Cerebellar nuclear complex (tissue), 1 donor: ENCODE results near the gene SGMS1.
"Not testable (repeated sequence)": the region's sequence is repeated elsewhere in the genome, so short reads cannot be mapped to it uniquely, and the experiment has no call there.

Source experiments
- DNase-seq, 2 experiments: peaks; one replicate each; lab custom pipeline; 2025; lab: John Stamatoyannopoulos, UW

Gene SGMS1

DNA sequence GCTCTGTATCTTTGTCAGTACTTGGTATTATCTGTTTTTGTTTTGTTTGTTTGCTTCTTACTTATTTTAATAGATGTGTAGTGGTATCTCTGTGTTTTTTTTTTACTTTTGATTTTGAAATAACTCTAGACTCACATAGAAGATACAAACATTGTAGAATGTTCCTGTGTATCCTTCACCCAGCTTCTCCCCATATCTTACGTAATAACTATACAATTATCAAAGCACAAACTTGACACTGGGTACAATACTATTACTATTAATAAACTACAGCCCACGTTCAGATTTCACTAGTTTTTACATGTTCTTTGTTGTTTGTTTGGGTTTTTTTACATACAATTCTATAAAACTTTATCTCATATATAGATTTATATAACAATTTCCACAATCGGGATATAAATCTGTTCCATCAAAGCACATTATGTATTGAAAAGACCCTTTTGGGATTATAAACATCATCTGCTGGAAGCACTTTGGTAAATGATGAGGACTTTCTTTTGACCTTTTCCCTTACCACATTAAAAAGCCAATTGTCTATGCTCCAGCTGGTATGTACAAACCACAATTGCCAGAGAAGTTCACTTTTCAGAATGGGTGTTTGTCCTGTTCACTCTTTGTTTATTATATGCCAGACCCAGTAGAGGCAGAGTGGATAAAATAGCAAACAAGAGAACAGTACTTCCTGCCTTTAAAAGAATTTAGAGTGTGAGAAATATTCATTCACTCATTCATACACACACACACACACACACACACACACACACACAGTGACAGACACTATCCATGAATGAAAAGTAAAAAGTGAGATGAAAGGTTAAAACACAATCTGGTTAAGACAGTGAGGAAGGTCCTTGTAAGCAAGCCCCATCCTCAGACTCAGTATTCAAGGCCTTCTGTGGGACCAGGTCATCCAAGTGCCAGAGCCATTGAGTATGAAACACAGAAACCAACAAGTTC lies 113.0 kb downstream of the SGMS1 start:
- DNase-seq: no peak

DNA sequence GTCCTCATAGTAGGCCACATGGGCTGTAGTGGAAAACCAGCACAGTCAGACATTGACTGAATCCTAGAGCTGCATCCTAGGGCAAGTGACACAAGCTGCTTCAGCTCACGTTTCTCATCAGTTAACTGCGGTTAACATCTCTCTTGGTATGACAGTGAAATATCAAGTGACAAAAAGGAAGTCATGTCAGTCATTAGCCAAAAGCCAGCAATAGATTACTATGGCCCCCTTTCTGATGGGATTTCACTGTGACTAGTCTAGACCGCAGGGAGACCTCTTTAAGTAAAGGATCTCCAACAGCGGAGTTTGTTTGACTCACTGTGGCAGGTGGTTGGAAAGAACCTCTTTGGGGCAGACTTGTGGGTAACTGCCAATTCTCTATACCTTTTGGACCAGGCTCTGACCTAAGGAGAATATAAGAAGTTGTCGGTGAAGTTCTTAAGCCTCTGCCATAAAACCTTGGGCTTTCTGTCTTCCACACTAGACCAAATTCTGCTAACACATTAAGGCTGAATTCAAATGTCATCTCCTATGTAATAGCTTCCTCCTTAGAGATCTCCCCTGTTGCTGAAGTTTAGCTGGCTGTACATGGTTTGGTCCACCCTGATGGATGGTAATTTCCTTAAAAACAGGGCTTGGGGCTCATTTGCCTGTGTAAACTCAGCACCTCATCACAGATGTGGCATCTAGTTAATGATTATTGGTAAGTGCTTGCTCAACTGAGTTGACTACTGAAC lies 115.3 kb downstream of the SGMS1 start:
- no peak for DNase-seq

DNA sequence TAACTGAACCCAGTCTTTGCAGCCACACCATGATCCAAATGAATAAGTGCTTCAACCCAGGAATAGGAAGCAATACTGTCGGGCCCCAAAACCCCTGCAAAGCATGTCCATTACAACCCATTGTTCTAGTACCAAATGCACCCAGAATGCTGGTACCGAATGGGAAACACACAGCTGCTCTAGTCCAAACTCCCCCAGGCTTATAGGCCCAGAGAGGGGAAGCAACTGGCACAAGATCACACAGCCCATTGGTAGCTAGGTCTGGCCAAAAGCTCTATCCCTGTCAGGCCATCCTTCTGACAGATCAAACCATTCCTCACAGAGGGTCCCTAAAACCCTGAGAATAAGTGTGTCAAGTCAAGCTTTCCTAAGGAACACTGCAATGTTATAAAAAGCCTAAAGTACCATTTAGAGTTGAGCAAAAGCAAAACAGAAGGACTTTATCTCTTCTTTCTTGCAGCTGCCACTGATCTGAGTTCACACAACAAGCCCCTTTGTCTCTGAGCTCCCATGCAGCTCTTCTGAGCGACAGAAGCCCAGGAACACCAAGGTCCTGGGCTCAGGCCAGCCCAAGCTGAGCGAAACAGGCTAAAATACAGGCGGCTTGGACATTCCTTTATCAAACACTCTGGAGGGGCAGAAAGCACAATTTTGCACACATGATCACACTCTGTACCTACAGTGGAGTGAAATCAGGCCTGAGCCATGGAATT lies 116.7 kb downstream of the SGMS1 start:
- DNase-seq: peak in 1 of 2 experiments; percentile 2

DNA sequence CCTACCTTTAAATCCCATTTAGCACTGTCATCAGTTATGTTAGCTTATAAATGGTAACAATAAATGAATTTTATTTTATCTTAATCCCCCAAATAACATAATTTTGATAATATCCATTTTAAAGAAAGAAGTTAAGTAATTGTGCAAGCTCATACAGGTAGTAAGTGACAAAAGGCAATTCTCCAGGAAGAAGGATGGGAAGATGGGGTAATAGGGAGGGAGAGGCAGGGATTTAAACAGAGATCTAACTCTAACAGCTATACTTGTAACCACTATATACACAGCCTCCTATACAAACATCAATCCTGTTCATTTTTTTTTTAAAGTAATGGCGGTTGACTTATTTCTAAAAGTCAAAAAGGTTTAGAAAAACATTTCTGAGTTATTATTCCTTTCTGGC lies 119.4 kb downstream of the SGMS1 start:
- no peak for DNase-seq

DNA sequence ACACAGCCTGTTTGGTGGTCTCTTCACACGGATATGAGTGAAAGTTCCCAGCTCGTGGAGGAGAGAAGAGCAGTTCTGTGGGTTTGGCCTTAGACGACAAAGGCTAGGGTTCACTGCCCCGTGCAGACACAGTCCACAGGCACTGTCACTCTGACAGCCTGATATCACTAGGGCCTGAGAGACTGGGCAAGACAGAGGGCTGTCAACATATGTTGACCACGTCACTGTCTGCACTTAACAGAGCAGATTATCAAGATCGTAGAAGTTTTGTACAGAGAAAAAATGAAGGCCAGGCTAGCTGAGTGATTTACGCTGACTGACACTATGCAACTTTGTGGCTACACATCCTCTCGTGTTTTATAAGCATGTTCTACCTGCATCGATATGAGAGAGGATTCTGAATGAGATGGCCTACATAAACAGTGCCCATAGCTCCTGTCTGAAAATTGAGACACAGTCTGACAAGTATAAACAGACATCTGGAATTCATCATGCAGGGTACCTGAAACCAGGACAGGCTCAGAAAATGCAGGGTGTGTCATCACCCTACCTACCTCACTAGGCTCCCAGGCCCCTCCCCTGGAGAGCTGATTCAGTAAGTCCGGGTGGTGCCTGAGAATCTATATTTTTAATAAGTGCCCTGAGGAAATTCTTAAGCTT lies 120.0 kb downstream of the SGMS1 start:
- DNase-seq: no peak

DNA sequence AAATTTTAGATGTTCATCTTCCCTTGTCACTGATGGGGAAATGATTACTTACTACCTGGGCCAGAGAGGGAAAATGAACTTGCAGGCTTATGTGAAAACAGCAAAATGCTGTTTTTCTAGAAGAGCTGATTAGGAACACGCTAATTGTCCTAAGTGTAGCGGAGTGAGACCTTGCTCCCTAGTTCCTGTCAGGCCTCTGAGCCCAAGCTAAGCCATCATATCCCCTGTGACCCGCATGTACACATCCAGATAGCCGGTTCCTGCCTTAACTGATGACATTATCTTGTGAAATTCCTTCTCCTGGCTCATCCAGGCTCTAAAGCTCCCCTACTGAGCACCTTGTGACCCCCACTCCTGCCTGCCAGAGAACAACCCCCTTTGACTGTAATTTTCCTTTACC lies 120.6 kb downstream of the SGMS1 start:
- not testable (repeated sequence) for DNase-seq

DNA sequence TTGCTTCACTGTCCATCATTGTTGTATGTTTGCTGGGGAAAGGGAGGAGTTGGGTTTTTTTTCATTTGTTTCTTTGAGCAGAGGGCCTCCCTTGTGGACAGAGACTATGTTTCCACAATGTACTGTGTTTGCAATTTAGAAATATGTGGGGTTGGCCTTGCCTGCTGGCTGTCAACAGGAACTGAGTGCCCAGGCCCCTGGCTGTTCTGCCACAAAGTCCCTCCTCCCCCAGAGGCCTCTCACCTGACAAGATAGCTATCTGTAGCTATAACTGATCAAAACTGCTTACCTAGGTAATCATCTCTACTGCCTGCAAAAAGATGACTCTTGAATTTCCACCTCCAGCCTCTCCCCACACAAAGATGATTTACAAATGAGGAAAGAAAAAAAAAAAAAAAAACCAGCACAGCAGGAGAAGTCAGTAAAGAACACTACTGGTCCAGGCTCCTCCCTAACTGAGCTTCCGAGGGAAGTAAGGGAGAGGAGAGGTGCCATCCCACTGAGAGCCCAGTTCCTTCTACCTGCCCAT lies 121.8 kb downstream of the SGMS1 start:
- DNase-seq: no peak

DNA sequence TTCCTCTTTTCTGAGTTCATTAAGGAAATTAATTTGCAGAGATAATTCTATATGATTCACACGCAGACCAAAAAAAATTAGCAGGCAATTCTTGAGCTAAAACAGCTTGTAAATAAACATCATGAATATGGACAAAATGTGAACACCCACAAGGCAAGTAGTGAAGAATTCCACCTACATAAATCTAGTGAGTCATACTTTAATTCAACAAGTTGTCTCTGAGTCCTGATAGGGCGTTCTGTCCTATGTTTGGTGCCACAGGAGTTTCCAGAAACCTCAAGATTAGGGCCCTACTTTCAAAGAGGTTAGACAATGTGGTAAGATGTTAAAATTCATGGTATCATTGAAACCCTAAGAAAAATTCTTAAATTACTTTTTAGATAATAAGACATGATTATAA lies 122.3 kb downstream of the SGMS1 start:
- no peak for DNase-seq

DNA sequence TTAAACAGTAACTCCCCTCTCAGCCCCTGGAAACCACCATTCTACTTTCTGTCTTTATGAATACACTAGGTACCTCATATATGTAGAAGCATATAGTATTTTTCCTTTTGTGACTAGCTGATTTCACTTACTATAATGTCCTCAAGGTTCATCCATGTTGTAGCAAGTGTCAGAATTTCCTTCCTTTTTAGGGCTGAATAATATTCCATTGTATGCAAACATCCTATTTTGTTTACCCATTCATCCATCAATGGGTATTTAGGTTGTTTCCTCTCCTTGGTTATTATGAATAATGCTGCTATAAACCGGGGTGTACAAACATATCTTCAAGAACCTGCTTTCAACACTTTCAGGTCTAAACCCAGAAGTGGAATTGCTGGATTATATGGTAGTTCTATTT lies 125.3 kb downstream of the SGMS1 start:
- DNase-seq: no peak

DNA sequence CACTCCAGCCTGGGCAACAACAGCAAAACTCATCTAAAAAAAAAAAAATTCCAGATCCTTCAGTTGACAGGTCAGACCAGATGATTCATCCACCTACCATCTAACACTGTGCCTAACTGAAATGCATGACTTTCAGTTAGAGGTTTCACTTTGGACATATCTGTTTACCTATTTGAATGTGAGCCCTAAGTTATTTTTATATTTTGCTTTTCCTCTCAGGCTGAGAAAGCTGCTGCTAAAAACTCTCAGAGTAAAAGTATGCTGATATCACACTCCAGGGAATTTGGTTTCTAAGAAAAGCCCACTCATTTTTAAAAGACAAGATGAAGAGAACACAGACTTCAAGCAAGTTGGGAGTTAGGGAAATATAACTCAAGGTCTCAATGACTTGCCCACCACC lies 126.0 kb downstream of the SGMS1 start:
- DNase-seq: no peak

DNA sequence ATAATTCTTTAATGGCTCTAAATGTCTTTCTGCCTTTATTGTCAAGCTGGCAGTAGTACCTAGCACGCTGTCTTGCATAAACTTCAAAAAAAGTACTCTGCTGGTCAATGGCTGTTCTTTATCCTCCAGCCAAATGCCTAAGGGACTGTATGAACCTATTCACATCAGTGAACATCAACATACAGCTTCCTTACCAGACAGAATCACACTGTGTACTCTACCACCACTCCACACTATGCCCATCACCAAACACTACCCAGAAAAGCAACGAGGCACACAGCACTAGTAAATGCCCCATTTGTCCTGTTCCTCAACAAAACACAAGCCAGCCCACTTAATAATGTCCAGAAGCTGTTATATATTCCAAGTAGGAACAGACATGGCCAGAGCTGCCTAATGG lies 127.5 kb downstream of the SGMS1 start:
- no peak for DNase-seq

DNA sequence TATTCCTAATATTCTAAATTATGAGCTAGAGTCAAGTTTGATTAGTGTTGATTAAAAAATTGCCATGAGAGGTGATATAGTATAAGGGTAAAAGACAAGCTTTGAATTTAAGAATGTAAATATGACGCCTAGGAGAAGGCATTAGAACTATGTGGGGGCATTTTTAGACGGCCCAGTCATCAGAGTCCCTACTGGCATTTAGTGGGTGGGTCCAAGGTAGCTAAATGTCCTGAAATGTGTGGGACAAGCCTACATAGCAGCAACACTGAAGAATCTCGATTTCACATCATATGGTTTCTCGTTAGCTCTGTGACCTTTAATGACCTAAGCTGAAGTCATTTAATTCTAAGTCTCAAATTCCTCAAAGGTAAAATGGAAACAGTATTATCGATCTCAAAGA lies 133.5 kb downstream of the SGMS1 start:
- DNase-seq: no peak

DNA sequence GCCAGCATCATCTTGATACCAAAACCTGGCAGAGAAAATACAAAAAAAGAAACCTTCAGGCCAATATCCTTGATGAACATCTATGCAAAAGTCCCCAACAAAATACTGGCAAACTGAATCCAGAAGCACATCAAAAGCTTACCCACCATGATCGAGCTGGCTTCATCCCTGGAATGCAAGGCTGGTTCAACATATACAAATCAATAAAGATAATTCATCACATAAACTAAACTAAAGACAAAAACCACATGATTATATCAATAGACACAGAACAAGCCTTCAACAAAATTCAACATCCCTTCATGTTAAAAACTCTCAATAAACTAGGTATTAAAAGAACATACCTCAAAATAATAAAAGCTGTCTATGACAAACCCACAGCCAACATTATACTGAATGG lies 139.2 kb downstream of the SGMS1 start:
- not testable (repeated sequence) for DNase-seq

DNA sequence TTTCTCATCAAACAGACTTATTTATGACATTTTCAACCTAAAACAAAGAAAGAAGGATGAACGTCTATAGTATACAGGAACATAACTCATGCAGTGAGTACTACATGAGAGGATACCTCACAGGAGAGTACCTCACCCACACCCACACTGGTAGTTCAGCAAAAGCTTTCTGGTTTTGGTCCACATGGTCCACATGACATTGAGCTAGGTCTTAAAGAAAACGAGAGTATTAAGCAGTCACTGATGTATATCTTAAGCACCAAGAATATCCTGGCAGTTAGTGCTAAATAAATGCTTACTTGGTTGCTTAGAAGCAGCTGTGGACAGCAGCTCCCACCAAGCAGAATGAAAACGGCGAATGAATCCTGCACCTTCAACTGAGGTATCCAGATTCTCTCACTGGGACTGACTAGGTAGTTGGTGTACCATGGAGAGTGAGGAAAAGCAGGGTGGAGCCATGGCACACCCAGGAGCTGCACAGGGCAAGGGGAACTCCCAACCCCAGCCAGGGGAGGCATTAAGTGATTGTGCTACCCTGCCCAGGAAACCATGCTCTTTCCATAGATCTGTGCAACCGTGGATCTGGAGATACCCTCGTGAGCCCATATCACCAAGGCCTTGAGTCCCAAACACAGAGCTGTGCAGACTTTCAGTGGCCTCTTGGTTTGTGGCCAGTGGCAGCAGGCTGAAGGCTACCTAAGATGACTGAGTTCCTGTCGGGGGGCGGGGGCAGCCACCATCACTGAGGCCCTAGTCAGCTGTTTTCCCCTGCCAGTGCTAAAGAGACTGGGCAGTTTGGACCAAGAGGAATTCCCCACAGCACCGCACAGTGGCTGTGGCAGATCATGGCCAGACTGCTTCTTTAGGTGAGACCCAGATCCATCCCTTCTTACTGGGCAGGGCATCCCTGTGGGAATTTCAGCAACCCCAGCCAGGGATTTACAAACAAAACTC lies 143.4 kb downstream of the SGMS1 start:
- no peak for DNase-seq

DNA sequence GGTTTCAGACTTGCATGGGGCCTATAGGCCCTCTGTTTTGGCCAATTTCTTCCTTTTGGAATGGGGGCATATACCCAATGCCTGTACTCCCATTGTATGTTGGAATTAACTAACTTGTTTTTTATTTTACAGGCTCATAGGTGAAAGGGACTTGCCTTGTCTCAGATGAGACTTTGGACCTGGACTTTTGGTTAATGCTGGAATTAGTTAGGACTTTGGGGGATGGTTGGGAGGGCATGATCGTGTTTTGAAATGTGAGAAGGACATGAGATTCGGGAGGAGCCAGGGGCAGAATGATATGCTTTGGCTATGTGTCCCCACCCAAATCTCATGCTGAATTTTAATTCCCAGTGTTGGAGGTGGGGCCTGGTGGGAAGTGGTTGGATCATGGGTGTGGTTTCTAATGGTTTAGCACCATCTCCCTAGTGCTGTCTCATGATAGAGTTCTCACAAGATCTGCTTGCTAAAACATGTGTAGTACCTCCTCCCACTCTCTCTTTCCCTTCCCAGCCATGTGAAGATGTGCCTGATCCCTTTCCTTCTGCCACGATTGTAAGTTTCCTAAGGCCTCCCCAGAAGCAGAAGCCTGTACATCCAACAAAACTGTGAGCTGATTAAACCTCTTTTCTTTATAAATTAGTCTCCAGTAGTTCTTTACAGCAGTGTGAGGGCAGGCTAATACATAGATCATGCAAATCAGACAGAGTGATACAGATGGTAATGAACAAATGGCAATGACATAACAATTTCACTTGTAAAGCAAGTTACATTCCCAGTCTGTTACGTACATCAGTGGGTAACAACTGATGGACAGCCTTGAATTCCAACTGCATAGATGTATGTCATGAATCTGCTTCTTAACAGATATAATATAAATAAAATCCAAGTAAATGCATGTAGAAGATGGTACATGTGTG lies 146.2 kb downstream of the SGMS1 start:
- no peak for DNase-seq

DNA sequence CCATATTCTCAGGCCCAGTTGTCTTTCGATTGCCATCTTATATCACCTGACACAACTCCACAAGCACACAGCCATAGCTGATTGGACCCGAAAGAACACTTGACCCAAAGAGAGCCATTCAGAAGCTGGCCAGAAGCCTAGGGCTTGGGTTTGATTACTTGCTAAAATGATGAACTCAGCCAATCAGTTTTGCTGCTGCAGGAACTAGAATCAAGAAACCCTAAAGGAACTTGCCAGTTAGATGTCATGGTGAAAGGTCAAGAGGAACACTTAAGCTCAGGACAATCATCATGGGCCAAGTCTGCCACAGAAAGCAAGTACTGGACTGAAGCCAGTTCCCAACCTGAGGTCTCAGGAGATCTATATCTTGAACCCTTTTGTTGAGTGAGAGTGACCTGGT lies 150.0 kb downstream of the SGMS1 start:
- no peak for DNase-seq

DNA sequence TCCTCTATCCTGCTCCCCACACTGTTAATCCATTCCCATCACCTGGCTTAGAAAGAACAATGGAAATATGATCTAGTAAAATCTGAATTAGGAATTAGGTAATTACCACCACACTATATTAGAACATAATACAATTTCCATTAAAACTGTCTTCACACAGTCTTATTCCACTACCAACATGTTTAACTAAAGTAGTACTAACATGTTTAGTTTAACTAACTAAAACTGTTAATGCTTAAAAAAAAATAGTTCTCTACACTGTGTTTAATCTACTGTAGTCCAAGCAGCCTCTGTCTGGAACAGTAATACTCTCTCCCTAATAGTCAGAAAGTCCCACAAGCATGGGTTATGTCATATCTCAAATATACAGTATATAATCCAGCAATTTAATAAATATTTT lies 150.8 kb downstream of the SGMS1 start:
- no peak for DNase-seq

DNA sequence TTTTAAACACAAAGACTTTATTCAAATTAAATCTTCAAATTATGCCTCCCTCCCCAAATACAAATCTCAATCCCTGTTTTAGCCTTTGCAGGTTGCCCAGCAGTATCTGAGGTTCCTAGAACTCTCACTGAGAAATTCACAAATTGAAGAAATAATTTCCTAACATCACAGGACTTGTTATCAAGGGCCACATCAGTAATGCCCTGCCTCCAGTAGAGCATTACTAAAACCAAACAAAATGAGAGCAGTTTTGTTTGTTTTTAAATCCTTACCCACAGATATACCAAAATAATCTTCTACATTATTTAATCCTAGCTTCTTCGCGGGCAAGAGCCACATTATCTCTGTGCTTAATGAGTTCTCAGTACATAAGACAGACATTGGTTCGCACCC lies 152.2 kb downstream of the SGMS1 start:
- DNase-seq: no peak

DNA sequence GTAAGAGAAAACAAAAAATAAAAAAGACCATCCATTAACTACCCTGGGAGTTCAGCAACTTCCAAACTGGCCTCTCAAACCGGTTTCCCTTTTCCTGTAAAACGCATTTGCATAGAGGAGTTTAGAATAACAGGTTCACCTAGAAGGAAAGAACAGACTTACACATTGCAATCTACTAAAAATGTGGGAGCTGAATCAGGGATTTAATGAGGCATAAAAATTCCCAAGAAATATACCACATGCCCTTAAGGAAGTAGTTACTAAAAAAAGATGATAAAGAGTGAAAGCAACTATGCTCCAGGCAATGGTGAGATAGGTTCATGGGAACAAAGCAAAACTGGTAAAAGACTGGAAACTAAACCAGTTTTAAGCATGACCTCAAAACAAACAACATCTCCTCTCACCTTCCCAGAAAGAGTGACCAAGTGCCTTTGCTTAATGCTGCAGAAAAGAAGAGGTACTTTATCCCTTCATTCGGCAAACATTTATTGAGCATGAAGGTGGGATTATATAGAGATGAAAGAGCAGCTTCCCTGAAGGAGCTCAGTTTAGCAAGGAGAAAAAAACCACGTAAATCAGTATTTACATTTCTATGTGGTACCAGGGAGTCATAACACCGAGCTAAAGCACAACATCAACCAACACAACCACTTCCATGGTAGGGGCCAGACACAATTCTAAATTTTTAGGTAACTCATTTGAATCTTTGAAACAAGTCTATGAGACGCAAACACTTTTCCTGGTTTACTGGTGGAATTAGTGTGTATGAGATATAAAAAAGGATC lies 152.8 kb downstream of the SGMS1 start:
- no peak for DNase-seq
